ENCODE measurements around the gene ARHGEF28.

DNA sequence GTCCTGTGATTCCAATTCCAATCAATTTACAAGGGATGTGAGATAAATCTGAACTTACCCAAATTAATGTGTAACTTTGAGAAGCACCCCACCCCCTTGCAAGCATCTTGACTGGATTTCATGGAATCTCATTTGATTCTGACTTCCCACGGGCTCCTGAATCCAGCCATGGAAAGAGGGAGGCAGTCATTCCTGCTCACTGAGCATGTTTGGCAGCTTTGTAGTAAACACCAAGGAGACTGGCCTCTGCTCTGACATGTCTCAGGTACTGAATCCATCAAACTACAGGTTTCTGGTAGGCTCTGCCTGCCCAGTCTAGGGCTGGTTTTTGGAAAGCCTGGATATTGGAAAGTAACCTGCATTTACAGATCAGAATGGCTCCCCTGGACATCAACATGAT lies 357.6 kb downstream of the ARHGEF28 start:
- TF ChIP-seq, protein P1, sequence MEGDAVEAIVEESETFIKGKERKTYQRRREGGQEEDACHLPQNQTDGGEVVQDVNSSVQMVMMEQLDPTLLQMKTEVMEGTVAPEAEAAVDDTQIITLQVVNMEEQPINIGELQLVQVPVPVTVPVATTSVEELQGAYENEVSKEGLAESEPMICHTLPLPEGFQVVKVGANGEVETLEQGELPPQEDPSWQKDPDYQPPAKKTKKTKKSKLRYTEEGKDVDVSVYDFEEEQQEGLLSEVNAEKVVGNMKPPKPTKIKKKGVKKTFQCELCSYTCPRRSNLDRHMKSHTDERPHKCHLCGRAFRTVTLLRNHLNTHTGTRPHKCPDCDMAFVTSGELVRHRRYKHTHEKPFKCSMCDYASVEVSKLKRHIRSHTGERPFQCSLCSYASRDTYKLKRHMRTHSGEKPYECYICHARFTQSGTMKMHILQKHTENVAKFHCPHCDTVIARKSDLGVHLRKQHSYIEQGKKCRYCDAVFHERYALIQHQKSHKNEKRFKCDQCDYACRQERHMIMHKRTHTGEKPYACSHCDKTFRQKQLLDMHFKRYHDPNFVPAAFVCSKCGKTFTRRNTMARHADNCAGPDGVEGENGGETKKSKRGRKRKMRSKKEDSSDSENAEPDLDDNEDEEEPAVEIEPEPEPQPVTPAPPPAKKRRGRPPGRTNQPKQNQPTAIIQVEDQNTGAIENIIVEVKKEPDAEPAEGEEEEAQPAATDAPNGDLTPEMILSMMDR (IDR thresholded peaks at IDR 0.05) = no peak
- no peak for TF ChIP-seq POLR2A (IDR thresholded peaks at IDR 0.05)

All from right lobe of liver (tissue), 4 donors.